ENCODE measurements around the gene SERPINA1. TPM values are rescaled to one million over a fixed set of nuclear protein-coding genes. Genes with fewer than 3 reads are reported as not detected.

Gene SERPINA1
- total RNA-seq, 1 donor from 2014 or later: 0.13 TPM

- no peak overlapping the region for H3K4me3 ChIP-seq
- H3K9me3 ChIP-seq (ENCODE audit: low read depth): no peaks in the 10 kb centered on the region
- H2AFZ ChIP-seq (replicated peaks): no peak overlapping the region
- peaks cover 2% of the 10 kb centered on the region for H3K27me3 Mint-ChIP-seq (ENCODE audit: insufficient read depth, low read depth)
- H3K36me3 ChIP-seq: no peaks in the 10 kb centered on the region
- H3K27ac Mint-ChIP-seq: no peak overlapping the region
- H3K4me1 Mint-ChIP-seq: peaks cover 6% of the 10 kb centered on the region
- H3K4me2 ChIP-seq: no peak overlapping the region
- no peak overlapping the region for H3K4me3 Mint-ChIP-seq
- H3K4me1 ChIP-seq: no peaks in the 10 kb centered on the region
- TF ChIP-seq, protein P1, sequence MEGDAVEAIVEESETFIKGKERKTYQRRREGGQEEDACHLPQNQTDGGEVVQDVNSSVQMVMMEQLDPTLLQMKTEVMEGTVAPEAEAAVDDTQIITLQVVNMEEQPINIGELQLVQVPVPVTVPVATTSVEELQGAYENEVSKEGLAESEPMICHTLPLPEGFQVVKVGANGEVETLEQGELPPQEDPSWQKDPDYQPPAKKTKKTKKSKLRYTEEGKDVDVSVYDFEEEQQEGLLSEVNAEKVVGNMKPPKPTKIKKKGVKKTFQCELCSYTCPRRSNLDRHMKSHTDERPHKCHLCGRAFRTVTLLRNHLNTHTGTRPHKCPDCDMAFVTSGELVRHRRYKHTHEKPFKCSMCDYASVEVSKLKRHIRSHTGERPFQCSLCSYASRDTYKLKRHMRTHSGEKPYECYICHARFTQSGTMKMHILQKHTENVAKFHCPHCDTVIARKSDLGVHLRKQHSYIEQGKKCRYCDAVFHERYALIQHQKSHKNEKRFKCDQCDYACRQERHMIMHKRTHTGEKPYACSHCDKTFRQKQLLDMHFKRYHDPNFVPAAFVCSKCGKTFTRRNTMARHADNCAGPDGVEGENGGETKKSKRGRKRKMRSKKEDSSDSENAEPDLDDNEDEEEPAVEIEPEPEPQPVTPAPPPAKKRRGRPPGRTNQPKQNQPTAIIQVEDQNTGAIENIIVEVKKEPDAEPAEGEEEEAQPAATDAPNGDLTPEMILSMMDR (IDR thresholded peaks at IDR 0.05): no peak
- TF ChIP-seq EZH2phosphoT487 (IDR thresholded peaks at IDR 0.05): no peak
- TF ChIP-seq EZH2 (IDR thresholded peaks at IDR 0.05): no peak
- H3K9me3 Mint-ChIP-seq: peaks cover 11% of the 10 kb centered on the region
- H3K9ac ChIP-seq: no peak overlapping the region
- H3K27ac ChIP-seq: no peak overlapping the region
- no peaks in the 10 kb centered on the region for H3K36me3 Mint-ChIP-seq
- no peak for DNase-seq (ENCODE audit: low spot score)
- H4K20me1 ChIP-seq (ENCODE audit: low read depth): no peaks in the 10 kb centered on the region
- no peaks in the 10 kb centered on the region for H3K79me2 ChIP-seq (ENCODE audit: low read depth)
- H3K27me3 ChIP-seq: no peaks in the 10 kb centered on the region
- no peaks in the 10 kb centered on the region for H3F3A ChIP-seq (ENCODE audit: low read depth)
Observed at GRCh38 chr14:94332063-94332583, 56.3 kb downstream of the SERPINA1 start.

DNA sequence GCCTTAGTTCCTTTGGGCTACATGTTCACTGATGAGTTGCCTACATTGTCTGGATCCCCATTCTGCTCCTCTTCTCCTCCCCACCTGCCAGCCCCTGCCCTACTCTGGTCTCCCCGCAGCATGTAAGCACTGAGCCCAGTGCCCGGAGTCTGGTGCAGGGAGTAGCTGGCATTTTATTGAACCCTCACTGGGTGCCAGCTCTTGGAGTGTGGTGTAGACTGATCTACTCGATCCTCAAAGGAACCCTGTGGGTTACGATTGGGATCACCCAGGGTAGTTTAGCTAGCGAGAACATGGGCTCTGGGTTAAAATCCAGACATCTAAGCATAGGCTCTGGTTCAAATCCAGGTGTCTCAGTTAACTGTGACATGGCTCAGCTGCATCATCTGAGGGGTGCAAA, 56.9 kb downstream of the SERPINA1 start:
- TF ChIP-seq, protein P1 (IDR thresholded peaks at IDR 0.05): no peak
- TF ChIP-seq EZH2phosphoT487 (IDR thresholded peaks at IDR 0.05) (no peak), EZH2 (IDR thresholded peaks at IDR 0.05) (no peak)
- H3K4me2 ChIP-seq: no peak overlapping the region
- H4K20me1 ChIP-seq (ENCODE audit: low read depth): no peaks in the 10 kb centered on the region
- no peaks in the 10 kb centered on the region for H3F3A ChIP-seq (ENCODE audit: low read depth)
- H3K4me3 Mint-ChIP-seq: no peak overlapping the region
- no peak overlapping the region for H3K9ac ChIP-seq
- no peaks in the 10 kb centered on the region for H3K4me1 ChIP-seq
- H3K27ac ChIP-seq: no peak overlapping the region
- H3K79me2 ChIP-seq (ENCODE audit: low read depth): no peaks in the 10 kb centered on the region
- no peaks in the 10 kb centered on the region for H3K27me3 ChIP-seq
- no peak for DNase-seq (ENCODE audit: low spot score)
- H3K27me3 Mint-ChIP-seq (ENCODE audit: insufficient read depth, low read depth): peaks cover 3% of the 10 kb centered on the region
- H3K9me3 Mint-ChIP-seq: peaks cover 11% of the 10 kb centered on the region
- H3K27ac Mint-ChIP-seq: no peak overlapping the region
- H3K36me3 Mint-ChIP-seq: no peaks in the 10 kb centered on the region
- H3K36me3 ChIP-seq: no peaks in the 10 kb centered on the region
- H3K4me1 Mint-ChIP-seq: peaks cover 6% of the 10 kb centered on the region
- H3K9me3 ChIP-seq (ENCODE audit: low read depth): no peaks in the 10 kb centered on the region
- H2AFZ ChIP-seq (replicated peaks): no peak overlapping the region
- no peak overlapping the region for H3K4me3 ChIP-seq

GRCh38 chr14:94330857-94331256, 57.5 kb downstream of the SERPINA1 start:
- H3K27ac Mint-ChIP-seq: no peak overlapping the region
- no peak for DNase-seq (ENCODE audit: low spot score)

GRCh38 chr14:94330432-94330831, 58.0 kb downstream of the SERPINA1 start:
- TF ChIP-seq, protein P1 (IDR thresholded peaks at IDR 0.05): no peak
- no peak for TF ChIP-seq EZH2 (IDR thresholded peaks at IDR 0.05)
- TF ChIP-seq EZH2phosphoT487 (IDR thresholded peaks at IDR 0.05): no peak
- DNase-seq (ENCODE audit: low spot score): no peak

More at GRCh38 chr14:94330857-94331256, 57.5 kb downstream of the SERPINA1 start:
- no peak for TF ChIP-seq EZH2phosphoT487 (IDR thresholded peaks at IDR 0.05)
- Histone ChIP-seq H3K79me2 (ENCODE audit: low read depth) (no peaks in the 10 kb centered on the region), H3F3A (ENCODE audit: low read depth) (no peaks in the 10 kb centered on the region), H3K4me2 (no peak overlapping the region), H4K20me1 (ENCODE audit: low read depth) (no peaks in the 10 kb centered on the region), H3K4me1 (no peaks in the 10 kb centered on the region), H3K9ac (no peak overlapping the region), H3K9me3 (ENCODE audit: low read depth) (no peaks in the 10 kb centered on the region), H3K27ac (no peak overlapping the region), H2AFZ (replicated peaks) (no peak overlapping the region), H3K4me3 (no peak overlapping the region), H3K27me3 (no peaks in the 10 kb centered on the region), H3K36me3 (no peaks in the 10 kb centered on the region)
- Mint-ChIP-seq H3K9me3 (peaks cover 9% of the 10 kb centered on the region), H3K27me3 (ENCODE audit: insufficient read depth, low read depth) (peaks cover 4% of the 10 kb centered on the region), H3K4me1 (peaks cover 6% of the 10 kb centered on the region), H3K36me3 (no peaks in the 10 kb centered on the region), H3K4me3 (no peak overlapping the region)

More at GRCh38 chr14:94330432-94330831, 58.0 kb downstream of the SERPINA1 start:
- peaks cover 6% of the 10 kb centered on the region for H3K4me1 Mint-ChIP-seq
- no peak overlapping the region for H3K4me3 Mint-ChIP-seq
- Histone ChIP-seq H4K20me1 (ENCODE audit: low read depth) (no peaks in the 10 kb centered on the region), H2AFZ (replicated peaks) (no peak overlapping the region), H3K36me3 (no peaks in the 10 kb centered on the region), H3K4me2 (no peak overlapping the region), H3K4me1 (no peaks in the 10 kb centered on the region), H3K27ac (no peak overlapping the region), H3F3A (ENCODE audit: low read depth) (no peaks in the 10 kb centered on the region), H3K79me2 (ENCODE audit: low read depth) (no peaks in the 10 kb centered on the region), H3K9me3 (ENCODE audit: low read depth) (no peaks in the 10 kb centered on the region), H3K4me3 (no peak overlapping the region), H3K9ac (no peak overlapping the region), H3K27me3 (no peaks in the 10 kb centered on the region)
- H3K27ac Mint-ChIP-seq: no peak overlapping the region
- peaks cover 4% of the 10 kb centered on the region for H3K27me3 Mint-ChIP-seq (ENCODE audit: insufficient read depth, low read depth)
- H3K36me3 Mint-ChIP-seq: no peaks in the 10 kb centered on the region
- peaks cover 7% of the 10 kb centered on the region for H3K9me3 Mint-ChIP-seq
